K562 (cell line): ENCODE measurements around the gene CD9.
A peak's percentile ranks its signal among the peaks of the same experiment; 100 is the strongest.

Experiments used
- HNRNPH1 ChIP-seq: fragments of 200-400 bp; formaldehyde crosslinking; optimal IDR thresholded peaks from 2 replicates; pipeline ENCODE3; 2017; ENCODE audit warnings: low read depth, mild to moderate bottlenecking, low read length, moderate library complexity
- MYC ChIP-seq, 2 experiments: fragments of 250-450 bp in 1 of 2; sonication (Bioruptor Pico) in 1 of 2; IDR thresholded peaks; 2 replicates each; pipeline versions ENCODE4 v1.5.1 to v1.6.1; 2012 to 2021; ENCODE audit warnings: low read depth in 2 of 2, borderline replicate concordance in 1 of 2, improper control_type of control experiment in 1 of 2, low read length in 1 of 2, mild to moderate bottlenecking in 1 of 2, moderate library complexity in 1 of 2
- NFIC ChIP-seq: fragments of 450-650 bp; IDR thresholded peaks from 2 replicates; pipeline ENCODE4 v1.6.1; 2017; ENCODE audit warnings: mild to moderate bottlenecking, inconsistent platforms
- POLR2A ChIP-seq: fragments of 450-650 bp; conservative IDR thresholded peaks from 2 replicates; pipeline ENCODE4 v1.6.1; 2016
- TBP ChIP-seq: optimal IDR thresholded peaks from 2 replicates; pipeline ENCODE3; 2011; ENCODE audit warnings: low read depth, low read length, improper control_type of control experiment
- ZNF174 ChIP-seq: fragments of 250-450 bp; sonication (Bioruptor Pico); IDR thresholded peaks from 2 replicates; pipeline ENCODE4 v1.4.0; 2020; ENCODE audit warnings: mild to moderate bottlenecking

DNA sequence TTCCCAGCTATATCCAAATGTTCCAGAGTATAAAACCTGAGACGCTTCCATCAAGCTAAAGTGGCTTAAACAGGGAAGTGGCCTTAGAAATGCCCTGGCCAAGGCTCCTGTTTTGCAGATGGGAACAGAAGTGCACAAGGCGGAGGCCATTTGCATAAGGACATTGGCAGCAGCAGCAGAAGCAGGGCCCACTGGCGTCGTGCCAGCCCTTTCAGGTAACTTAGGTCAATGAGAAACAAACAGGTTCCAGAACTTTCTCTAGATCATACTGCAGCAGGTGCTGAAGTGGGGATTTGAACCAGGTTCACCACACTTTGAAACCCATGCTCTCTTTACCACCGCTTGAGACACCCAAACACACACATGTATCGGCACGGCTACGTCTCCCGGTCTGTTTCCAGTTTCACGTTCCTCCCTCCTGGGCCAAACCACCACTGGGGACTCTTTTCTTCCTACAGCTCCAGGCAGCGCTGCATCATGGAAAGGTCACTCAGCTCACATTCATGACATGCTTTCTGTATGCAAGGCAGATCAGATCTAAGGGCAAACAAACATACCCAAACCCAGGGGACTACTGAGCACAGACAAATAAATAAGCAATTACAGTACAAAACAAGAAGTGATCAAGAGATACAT, 64.3 kb downstream of the CD9 start:
- no peak for TF ChIP-seq ZNF174
- no peak for TF ChIP-seq MYC (IDR thresholded peaks at IDR 0.05; ENCODE audit: low read depth, low read length)
- no peak for TF ChIP-seq MYC (CRISPR knock-in tag; IDR thresholded peaks at IDR 0.05; ENCODE audit: borderline replicate concordance, low read depth)
- TF ChIP-seq HNRNPH1 = no peak
- TF ChIP-seq POLR2A = no peak
- no peak for TF ChIP-seq TBP
- TF ChIP-seq NFIC = peak; percentile 57; the same call in 1 of the 2 replicates
